WTC11 (cell line): ENCODE measurements around the gene SMYD3. TPM values are rescaled to one million over a fixed set of nuclear protein-coding genes. Genes with fewer than 3 reads are reported as not detected.

Source experiments
- ATAC-seq: fragments of 200-7000 bp; cut with Tn5 transposase; 2 replicates; pipeline ENCODE4 v1.10.0; 2021; ENCODE audit warnings: mild to moderate bottlenecking, moderate library complexity
- CTCF ChIA-PET: fragments of 300-600 bp; sonication (Branson Sonifier 250); formaldehyde crosslinking; loops from one replicate; lab custom pipeline; 2021; ENCODE audit warnings: antibody characterized with exemption; lab: Charles Lee
- POLR2A ChIA-PET: fragments of 350-600 bp; sonication (Branson Sonifier 250); formaldehyde crosslinking; loops from one replicate; lab custom pipeline; 2021; ENCODE audit warnings: antibody characterized with exemption; lab: Charles Lee
- DNase-seq: peaks from one replicate; pipeline ENCODE4 v3.0.0; 2021; ENCODE audit warnings: low spot score
- H3K27ac Mint-ChIP-seq: 2 replicates; pipeline ENCODE4 v1.8.0; 2021; ENCODE audit warnings: mixed read lengths
- H3K27me3 Mint-ChIP-seq: 2 replicates; pipeline ENCODE4 v1.8.0; 2021; ENCODE audit warnings: low read depth, mild to moderate bottlenecking, moderate library complexity, mixed read lengths
- H3K36me3 Mint-ChIP-seq: 2 replicates; pipeline ENCODE4 v1.8.0; 2021; ENCODE audit warnings: mixed read lengths
- H3K4me1 Mint-ChIP-seq: 2 replicates; pipeline ENCODE4 v1.8.0; 2022; ENCODE audit warnings: mixed read lengths
- H3K4me3 Mint-ChIP-seq: 2 replicates; pipeline ENCODE4 v1.8.0; 2021; ENCODE audit warnings: mild to moderate bottlenecking, moderate library complexity, mixed read lengths
- H3K9me3 Mint-ChIP-seq: 2 replicates; pipeline ENCODE4 v1.8.0; 2021; ENCODE audit warnings: mixed read lengths
- ATF1 ChIP-seq: sonication (generic); formaldehyde crosslinking; IDR thresholded peaks from 2 replicates; pipeline ENCODE4 v1.8.1; 2023; ENCODE audit warnings: mild to moderate bottlenecking, moderate library complexity, missing genetic modification reagents
- CBFB ChIP-seq: sonication (generic); formaldehyde crosslinking; IDR thresholded peaks from 2 replicates; pipeline ENCODE4 v1.8.1; 2022; ENCODE audit warnings: mild to moderate bottlenecking, low read depth, missing genetic modification reagents
- CDX4 ChIP-seq: fragments of 250-450 bp; sonication (Bioruptor Pico); IDR thresholded peaks from 2 replicates; pipeline ENCODE4 v1.9.0; 2021; ENCODE audit warnings: moderate library complexity, mild to moderate bottlenecking, inconsistent platforms, borderline replicate concordance
- CREM ChIP-seq: sonication (generic); formaldehyde crosslinking; IDR thresholded peaks from 2 replicates; pipeline ENCODE4 v1.8.1; 2022; ENCODE audit warnings: mild to moderate bottlenecking, missing genetic modification reagents, moderate library complexity
- ESRRA ChIP-seq: sonication (generic); formaldehyde crosslinking; IDR thresholded peaks from 2 replicates; pipeline ENCODE4 v1.8.1; 2022; ENCODE audit warnings: mild to moderate bottlenecking, missing genetic modification reagents, borderline replicate concordance
- FOXP1 ChIP-seq: sonication (generic); formaldehyde crosslinking; IDR thresholded peaks from 2 replicates; pipeline ENCODE4 v1.8.0; 2022; ENCODE audit warnings: missing genetic modification reagents, mild to moderate bottlenecking, moderate library complexity, borderline replicate concordance
- GTF2I ChIP-seq: fragments of 250-450 bp; sonication (Bioruptor Pico); conservative IDR thresholded peaks from 2 replicates; pipeline ENCODE4 v1.4.0; 2021; ENCODE audit warnings: mild to moderate bottlenecking
- JAZF1 ChIP-seq: fragments of 250-450 bp; sonication (Bioruptor Pico); IDR thresholded peaks from 2 replicates; pipeline ENCODE4 v1.9.0; 2021; ENCODE audit warnings: moderate library complexity, mild to moderate bottlenecking, inconsistent platforms
- NFATC4 ChIP-seq: fragments of 250-450 bp; sonication (Bioruptor Pico); IDR thresholded peaks from 2 replicates; pipeline ENCODE4 v1.9.0; 2021; ENCODE audit warnings: mild to moderate bottlenecking
- NFYB ChIP-seq: sonication (generic); formaldehyde crosslinking; conservative IDR thresholded peaks from 2 replicates; pipeline ENCODE4 v1.8.0; 2022; ENCODE audit warnings: low read depth, missing genetic modification reagents
- NR1H2 ChIP-seq: sonication (generic); formaldehyde crosslinking; IDR thresholded peaks from 2 replicates; pipeline ENCODE4 v1.9.0; 2021; ENCODE audit warnings: mild to moderate bottlenecking, moderate library complexity, missing genetic modification reagents
- RORB ChIP-seq: fragments of 250-450 bp; sonication (Bioruptor Pico); IDR thresholded peaks from 2 replicates; pipeline ENCODE4 v1.9.0; 2021; ENCODE audit warnings: mild to moderate bottlenecking
- SP1 ChIP-seq: sonication (generic); formaldehyde crosslinking; conservative IDR thresholded peaks from 2 replicates; pipeline ENCODE4 v1.8.1; 2022; ENCODE audit warnings: missing genetic modification reagents
- TEAD4 ChIP-seq: sonication (generic); formaldehyde crosslinking; IDR thresholded peaks from 2 replicates; pipeline ENCODE4 v1.8.0; 2022; ENCODE audit warnings: mild to moderate bottlenecking, missing genetic modification reagents
- ZBTB43 ChIP-seq: sonication (generic); formaldehyde crosslinking; IDR thresholded peaks from 2 replicates; pipeline ENCODE4 v1.8.1; 2023; ENCODE audit warnings: mild to moderate bottlenecking, missing genetic modification reagents
- ZNF121 ChIP-seq: sonication (generic); formaldehyde crosslinking; IDR thresholded peaks from 2 replicates; pipeline ENCODE4 v1.8.0; 2023; ENCODE audit warnings: missing genetic modification reagents
- ZNF138 ChIP-seq: sonication (generic); formaldehyde crosslinking; conservative IDR thresholded peaks from 2 replicates; pipeline ENCODE4 v1.8.1; 2022; ENCODE audit warnings: mild to moderate bottlenecking, moderate library complexity, missing genetic modification reagents
- ZNF219 ChIP-seq: sonication (generic); formaldehyde crosslinking; IDR thresholded peaks from 2 replicates; pipeline ENCODE4 v1.8.0; 2023; ENCODE audit warnings: missing genetic modification reagents, mild to moderate bottlenecking, borderline replicate concordance
- ZNF232 ChIP-seq: sonication (generic); formaldehyde crosslinking; IDR thresholded peaks from 2 replicates; pipeline ENCODE4 v1.8.0; 2022; ENCODE audit warnings: mild to moderate bottlenecking, missing genetic modification reagents
- ZNF263 ChIP-seq: sonication (generic); formaldehyde crosslinking; IDR thresholded peaks from 2 replicates; pipeline ENCODE4 v1.8.1; 2022; ENCODE audit warnings: low read depth, mild to moderate bottlenecking, moderate library complexity, missing genetic modification reagents
- ZNF281 ChIP-seq: sonication (generic); formaldehyde crosslinking; IDR thresholded peaks from 2 replicates; pipeline ENCODE4 v1.8.0; 2023; ENCODE audit warnings: mild to moderate bottlenecking, missing genetic modification reagents
- ZNF396 ChIP-seq: fragments of 250-450 bp; sonication (Bioruptor Pico); IDR thresholded peaks from 2 replicates; pipeline ENCODE4 v1.8.0; 2021; ENCODE audit warnings: mild to moderate bottlenecking, moderate library complexity, borderline replicate concordance
- total RNA-seq: library from RNA; stranded (reverse); gene quantifications from 3 replicates; pipeline ENCODE4 v1.2.3, GENCODE V29; 2021
- TF ChIP-seq, protein P1 (sequence below): sonication (generic); formaldehyde crosslinking; IDR thresholded peaks from 2 replicates; pipeline ENCODE4 v1.8.1; 2022; ENCODE audit warnings: low read depth, missing genetic modification reagents, borderline replicate concordance
- TF ChIP-seq, protein P2 (sequence below): sonication (generic); formaldehyde crosslinking; conservative IDR thresholded peaks from 2 replicates; pipeline ENCODE4 v1.8.1; 2022; ENCODE audit warnings: mild to moderate bottlenecking, missing genetic modification reagents
- TF ChIP-seq, protein P3 (sequence below): sonication (generic); formaldehyde crosslinking; IDR thresholded peaks from 2 replicates; pipeline ENCODE4 v1.8.1; 2023; ENCODE audit warnings: mild to moderate bottlenecking, missing genetic modification reagents, moderate library complexity
- TF ChIP-seq, protein P4 (sequence below): sonication (generic); formaldehyde crosslinking; conservative IDR thresholded peaks from 2 replicates; pipeline ENCODE4 v1.8.1; 2023; ENCODE audit warnings: mild to moderate bottlenecking, low read depth, missing genetic modification reagents, moderate library complexity

Gene SMYD3
- total RNA-seq, 1 experiment from 2014 or later: 21.4 TPM

DNA sequence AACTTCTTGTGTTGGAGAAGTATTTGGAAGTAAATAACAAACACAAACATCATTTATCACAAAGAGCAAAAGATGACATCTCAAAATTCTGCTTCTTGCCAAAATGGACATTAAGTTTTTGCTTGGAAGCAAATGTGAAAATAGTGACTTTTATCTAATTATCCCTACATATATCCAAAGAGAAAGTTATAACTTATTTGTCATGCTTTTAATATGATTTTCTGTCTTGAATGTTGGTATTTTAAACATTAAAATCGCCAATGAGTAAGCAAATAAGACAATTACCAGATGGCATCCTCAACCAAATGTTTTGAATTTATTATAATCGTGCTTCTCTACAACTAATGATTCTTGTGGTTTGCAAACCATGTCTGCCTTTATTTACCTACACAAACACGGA lies 758.0 kb downstream of the SMYD3 start (continued):
- no peak for TF ChIP-seq ZBTB43
- no peak for TF ChIP-seq ZNF396 (CRISPR knock-in tag)
- TF ChIP-seq ZNF232: no peak
- TF ChIP-seq ZNF138 (CRISPR knock-in tag): no peak
- TF ChIP-seq, protein P1, sequence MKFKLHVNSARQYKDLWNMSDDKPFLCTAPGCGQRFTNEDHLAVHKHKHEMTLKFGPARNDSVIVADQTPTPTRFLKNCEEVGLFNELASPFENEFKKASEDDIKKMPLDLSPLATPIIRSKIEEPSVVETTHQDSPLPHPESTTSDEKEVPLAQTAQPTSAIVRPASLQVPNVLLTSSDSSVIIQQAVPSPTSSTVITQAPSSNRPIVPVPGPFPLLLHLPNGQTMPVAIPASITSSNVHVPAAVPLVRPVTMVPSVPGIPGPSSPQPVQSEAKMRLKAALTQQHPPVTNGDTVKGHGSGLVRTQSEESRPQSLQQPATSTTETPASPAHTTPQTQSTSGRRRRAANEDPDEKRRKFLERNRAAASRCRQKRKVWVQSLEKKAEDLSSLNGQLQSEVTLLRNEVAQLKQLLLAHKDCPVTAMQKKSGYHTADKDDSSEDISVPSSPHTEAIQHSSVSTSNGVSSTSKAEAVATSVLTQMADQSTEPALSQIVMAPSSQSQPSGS (CRISPR knock-in tag): no peak
- TF ChIP-seq JAZF1: no peak
- TF ChIP-seq ZNF219: no peak
- TF ChIP-seq NR1H2: no peak
- TF ChIP-seq ESRRA: no peak
- TF ChIP-seq RORB (CRISPR knock-in tag): no peak
- TF ChIP-seq ATF1 (CRISPR knock-in tag): no peak
- no peak for TF ChIP-seq ZNF263 (CRISPR knock-in tag)

DNA sequence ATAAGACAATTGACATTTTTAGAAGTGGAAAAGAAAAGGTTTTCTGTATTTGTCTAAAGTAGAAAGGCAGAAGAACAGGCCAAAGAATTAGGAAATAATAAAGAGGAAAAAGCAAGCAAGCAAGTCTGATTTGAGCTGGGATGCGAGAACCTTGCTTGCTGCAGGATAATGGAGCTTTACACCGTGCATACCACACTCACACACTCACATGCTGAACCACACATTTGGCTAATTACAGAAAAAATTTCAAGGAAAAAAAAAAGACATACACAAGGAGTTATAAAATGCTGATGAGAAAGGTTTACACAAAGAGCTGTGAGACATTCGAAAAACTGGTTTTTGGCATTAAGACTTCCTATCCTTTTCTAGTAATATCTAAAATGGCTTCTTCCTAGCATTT lies 758.4 kb downstream of the SMYD3 start:
- DNase-seq (no peak), ATAC-seq (no peak)
- ChIA-PET CTCF (no interaction called here), POLR2A (no interaction called here)
- peaks cover 18% of the 10 kb centered on the region for H3K9me3 Mint-ChIP-seq
- peaks cover 25% of the 10 kb centered on the region for H3K4me1 Mint-ChIP-seq
- H3K4me3 Mint-ChIP-seq: no peak overlapping the region
- no peak for TF ChIP-seq CBFB (CRISPR knock-in tag)
- no peak for TF ChIP-seq GTF2I (CRISPR knock-in tag)
- no peak for TF ChIP-seq CDX4 (CRISPR knock-in tag)
- no peak for TF ChIP-seq NFATC4
- TF ChIP-seq ZNF232: no peak
- no peak for TF ChIP-seq TEAD4
- TF ChIP-seq ATF1 (CRISPR knock-in tag): no peak
- no peak for TF ChIP-seq CREM (CRISPR knock-in tag)
- TF ChIP-seq ZNF121 (CRISPR knock-in tag): no peak
- TF ChIP-seq, protein P2, sequence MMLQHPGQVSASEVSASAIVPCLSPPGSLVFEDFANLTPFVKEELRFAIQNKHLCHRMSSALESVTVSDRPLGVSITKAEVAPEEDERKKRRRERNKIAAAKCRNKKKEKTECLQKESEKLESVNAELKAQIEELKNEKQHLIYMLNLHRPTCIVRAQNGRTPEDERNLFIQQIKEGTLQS (CRISPR knock-in tag): no peak
- TF ChIP-seq, all 79 proteins: peak for 0
- H3K27me3 Mint-ChIP-seq: no peaks in the 10 kb centered on the region
- H3K36me3 Mint-ChIP-seq: peaks cover 5% of the 10 kb centered on the region
- H3K27ac Mint-ChIP-seq: no peak overlapping the region

GRCh38 chr1:245748240-245748639 lies 758.8 kb downstream of the SMYD3 start:
- DNase-seq: no peak
- CTCF ChIA-PET: no interaction called here
- TF ChIP-seq, protein P3, sequence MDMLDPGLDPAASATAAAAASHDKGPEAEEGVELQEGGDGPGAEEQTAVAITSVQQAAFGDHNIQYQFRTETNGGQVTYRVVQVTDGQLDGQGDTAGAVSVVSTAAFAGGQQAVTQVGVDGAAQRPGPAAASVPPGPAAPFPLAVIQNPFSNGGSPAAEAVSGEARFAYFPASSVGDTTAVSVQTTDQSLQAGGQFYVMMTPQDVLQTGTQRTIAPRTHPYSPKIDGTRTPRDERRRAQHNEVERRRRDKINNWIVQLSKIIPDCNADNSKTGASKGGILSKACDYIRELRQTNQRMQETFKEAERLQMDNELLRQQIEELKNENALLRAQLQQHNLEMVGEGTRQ (CRISPR knock-in tag): no peak
- TF ChIP-seq, protein P4, sequence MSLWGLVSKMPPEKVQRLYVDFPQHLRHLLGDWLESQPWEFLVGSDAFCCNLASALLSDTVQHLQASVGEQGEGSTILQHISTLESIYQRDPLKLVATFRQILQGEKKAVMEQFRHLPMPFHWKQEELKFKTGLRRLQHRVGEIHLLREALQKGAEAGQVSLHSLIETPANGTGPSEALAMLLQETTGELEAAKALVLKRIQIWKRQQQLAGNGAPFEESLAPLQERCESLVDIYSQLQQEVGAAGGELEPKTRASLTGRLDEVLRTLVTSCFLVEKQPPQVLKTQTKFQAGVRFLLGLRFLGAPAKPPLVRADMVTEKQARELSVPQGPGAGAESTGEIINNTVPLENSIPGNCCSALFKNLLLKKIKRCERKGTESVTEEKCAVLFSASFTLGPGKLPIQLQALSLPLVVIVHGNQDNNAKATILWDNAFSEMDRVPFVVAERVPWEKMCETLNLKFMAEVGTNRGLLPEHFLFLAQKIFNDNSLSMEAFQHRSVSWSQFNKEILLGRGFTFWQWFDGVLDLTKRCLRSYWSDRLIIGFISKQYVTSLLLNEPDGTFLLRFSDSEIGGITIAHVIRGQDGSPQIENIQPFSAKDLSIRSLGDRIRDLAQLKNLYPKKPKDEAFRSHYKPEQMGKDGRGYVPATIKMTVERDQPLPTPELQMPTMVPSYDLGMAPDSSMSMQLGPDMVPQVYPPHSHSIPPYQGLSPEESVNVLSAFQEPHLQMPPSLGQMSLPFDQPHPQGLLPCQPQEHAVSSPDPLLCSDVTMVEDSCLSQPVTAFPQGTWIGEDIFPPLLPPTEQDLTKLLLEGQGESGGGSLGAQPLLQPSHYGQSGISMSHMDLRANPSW (CRISPR knock-in tag): no peak
- TF ChIP-seq FOXP1 (CRISPR knock-in tag): no peak
- TF ChIP-seq ZNF219: no peak
- no peak for TF ChIP-seq ESRRA
- no peak for TF ChIP-seq TEAD4
- TF ChIP-seq SP1 (CRISPR knock-in tag): no peak
- no peak for TF ChIP-seq ZNF281
- TF ChIP-seq NFATC4: no peak
- TF ChIP-seq NFYB (CRISPR knock-in tag): no peak

More at GRCh38 chr1:245748240-245748639, 758.8 kb downstream of the SMYD3 start:
- peak; percentile 56 for ATAC-seq
- Mint-ChIP-seq H3K36me3 (peaks cover 5% of the 10 kb centered on the region), H3K27me3 (no peaks in the 10 kb centered on the region), H3K27ac (no peak overlapping the region), H3K9me3 (peaks cover 18% of the 10 kb centered on the region), H3K4me3 (no peak overlapping the region), H3K4me1 (peaks cover 22% of the 10 kb centered on the region)
- POLR2A ChIA-PET: no interaction called here
